GM12878 (cell line): ENCODE results near the gene FHOD3.

Experiments
- CBFB ChIP-seq: IDR thresholded peaks from 2 replicates; pipeline ENCODE4 v1.6.1; 2016; ENCODE audit warnings: antibody characterized with exemption, low read depth
- CHD1 ChIP-seq: IDR thresholded peaks from 2 replicates; pipeline ENCODE4 v1.6.1; 2012; ENCODE audit warnings: low read depth, low read length, improper control_type of control experiment
- CTCF ChIP-seq, 3 experiments: IDR thresholded peaks in 2 of 3; conservative IDR thresholded peaks in 1 of 3; 2 replicates each; pipeline ENCODE4 v1.5.1; 2011; ENCODE audit warnings: low read depth in 3 of 3, low read length in 3 of 3, mild to moderate bottlenecking in 3 of 3, control low read depth in 2 of 3, moderate library complexity in 2 of 3, inconsistent platforms in 1 of 3, mixed read lengths in 1 of 3; ENCODE audit not compliant: control insufficient read depth in 2 of 3, insufficient read depth in 1 of 3; ENCODE audit errors: extremely low read depth in 1 of 3
- ESRRA ChIP-seq: IDR thresholded peaks from 2 replicates; pipeline ENCODE4 v1.6.1; 2012; ENCODE audit warnings: mild to moderate bottlenecking, low read length, improper control_type of control experiment
- GABPA ChIP-seq: IDR thresholded peaks from 2 replicates; pipeline ENCODE4 v1.6.1; 2014; ENCODE audit warnings: antibody characterized with exemption, low read depth, mild to moderate bottlenecking, inconsistent platforms
- HDAC2 ChIP-seq: fragments of 200-600 bp; sonication (generic); IDR thresholded peaks from 2 replicates; pipeline ENCODE4 v1.6.1; 2017
- HSF1 ChIP-seq: fragments of 150-350 bp; IDR thresholded peaks from 2 replicates; pipeline ENCODE4 v1.6.1; 2014; ENCODE audit warnings: mild to moderate bottlenecking, low read depth, low read length
- JUND ChIP-seq: IDR thresholded peaks from 2 replicates; pipeline ENCODE4 v1.6.1; 2012; ENCODE audit warnings: low read depth, mild to moderate bottlenecking, low read length, improper control_type of control experiment, moderate library complexity
- POLR2A ChIP-seq: IDR thresholded peaks from 2 replicates; pipeline ENCODE4 v1.6.1; 2011; ENCODE audit warnings: low read depth, mild to moderate bottlenecking, low read length
- POLR2AphosphoS5 ChIP-seq: IDR thresholded peaks from 2 replicates; pipeline ENCODE4 v1.6.1; 2011; ENCODE audit warnings: mild to moderate bottlenecking, low read length, inconsistent platforms
- SMC3 ChIP-seq: IDR thresholded peaks from 2 replicates; pipeline ENCODE4 v1.6.1; 2011; ENCODE audit warnings: low read length, improper control_type of control experiment, borderline replicate concordance
- SP1 ChIP-seq: IDR thresholded peaks from one replicate; pipeline ENCODE4 v1.6.1; 2011; ENCODE audit warnings: low read depth, low read length
- SUZ12 ChIP-seq: fragments of 200-600 bp; sonication (generic); IDR thresholded peaks from one replicate; pipeline ENCODE4 v1.6.1; 2018; ENCODE audit warnings: antibody characterized with exemption, mild to moderate bottlenecking; ENCODE audit not compliant: unreplicated experiment
- TF ChIP-seq, protein P1 (sequence below): fragments of 450-650 bp; IDR thresholded peaks from 2 replicates; pipeline ENCODE4 v1.6.1; 2017; ENCODE audit warnings: mild to moderate bottlenecking, low read depth, inconsistent platforms; ENCODE audit not compliant: poor library complexity, severe bottlenecking

DNA sequence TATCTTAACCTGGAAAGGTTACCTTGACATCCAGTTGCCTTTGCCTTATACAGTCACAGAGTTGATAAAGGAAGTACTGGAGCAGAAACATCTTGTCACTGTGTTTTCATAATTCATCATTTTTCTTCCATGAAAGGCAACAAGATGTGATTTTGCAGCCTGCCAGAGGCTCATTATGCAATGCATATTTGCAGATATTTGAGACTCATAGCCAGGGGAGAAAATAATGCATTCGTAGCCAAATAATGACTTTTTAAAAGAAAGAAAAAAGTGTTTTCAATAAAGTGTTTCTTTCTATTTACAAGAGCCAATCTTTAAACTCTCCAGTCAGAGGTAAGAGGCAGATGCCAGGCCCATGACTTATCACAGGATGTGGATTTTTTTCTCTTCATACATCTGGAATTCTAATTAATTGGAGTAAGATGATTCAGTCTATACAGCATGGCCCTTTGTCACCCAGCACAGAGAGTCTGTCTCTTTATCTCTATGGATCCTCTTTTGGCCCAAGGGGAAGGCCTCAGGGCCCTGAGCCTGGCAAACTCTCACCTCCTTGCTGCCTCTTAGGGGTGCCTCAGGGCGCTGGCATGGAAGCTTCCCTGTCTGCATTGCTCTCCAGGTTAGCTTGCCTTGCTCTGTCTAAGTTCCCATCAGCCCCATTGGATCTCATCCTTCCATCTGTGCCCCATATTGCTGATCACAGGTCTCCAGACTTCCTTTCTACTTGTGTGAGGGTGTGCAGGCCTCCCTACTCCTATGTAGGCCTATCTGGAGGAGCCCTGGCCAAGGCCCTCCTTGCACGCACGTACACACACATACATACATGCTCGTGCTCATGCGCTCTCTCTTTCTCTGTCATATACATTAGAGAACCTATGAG is 283.6 kb downstream of the FHOD3 start:
- TF ChIP-seq JUND = no peak
- TF ChIP-seq CBFB = no peak
- no peak for TF ChIP-seq POLR2A
- no peak for TF ChIP-seq CTCF (IDR thresholded peaks at IDR 0.05 in 2 of 3, conservative IDR thresholded peaks at IDR 0.05 in 1 of 3; ENCODE audit: control insufficient read depth in 2 of 3, extremely low read depth in 1 of 3, insufficient read depth in 1 of 3, low read depth in 3 of 3, low read length in 3 of 3)
- TF ChIP-seq SP1 = no peak
- TF ChIP-seq POLR2AphosphoS5 = no peak
- TF ChIP-seq, protein P1, sequence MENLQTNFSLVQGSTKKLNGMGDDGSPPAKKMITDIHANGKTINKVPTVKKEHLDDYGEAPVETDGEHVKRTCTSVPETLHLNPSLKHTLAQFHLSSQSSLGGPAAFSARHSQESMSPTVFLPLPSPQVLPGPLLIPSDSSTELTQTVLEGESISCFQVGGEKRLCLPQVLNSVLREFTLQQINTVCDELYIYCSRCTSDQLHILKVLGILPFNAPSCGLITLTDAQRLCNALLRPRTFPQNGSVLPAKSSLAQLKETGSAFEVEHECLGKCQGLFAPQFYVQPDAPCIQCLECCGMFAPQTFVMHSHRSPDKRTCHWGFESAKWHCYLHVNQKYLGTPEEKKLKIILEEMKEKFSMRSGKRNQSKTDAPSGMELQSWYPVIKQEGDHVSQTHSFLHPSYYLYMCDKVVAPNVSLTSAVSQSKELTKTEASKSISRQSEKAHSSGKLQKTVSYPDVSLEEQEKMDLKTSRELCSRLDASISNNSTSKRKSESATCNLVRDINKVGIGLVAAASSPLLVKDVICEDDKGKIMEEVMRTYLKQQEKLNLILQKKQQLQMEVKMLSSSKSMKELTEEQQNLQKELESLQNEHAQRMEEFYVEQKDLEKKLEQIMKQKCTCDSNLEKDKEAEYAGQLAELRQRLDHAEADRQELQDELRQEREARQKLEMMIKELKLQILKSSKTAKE = no peak
- no peak for TF ChIP-seq HDAC2
- TF ChIP-seq CHD1 = no peak
- no peak for TF ChIP-seq SUZ12
- TF ChIP-seq ESRRA = no peak
- TF ChIP-seq GABPA = no peak
- no peak for TF ChIP-seq HSF1
- no peak for TF ChIP-seq SMC3
